Esophagus squamous epithelium (tissue), 4 donors: Measurements from ENCODE around the gene FAAP20.

ENCODE experiments used
- POLR2A ChIP-seq, 4 donors: fragments of 450-650 bp; IDR thresholded peaks; one replicate each; pipeline ENCODE4 v1.6.1; 2017; ENCODE audit warnings: antibody characterized with exemption in 4 of 4, mild to moderate bottlenecking in 4 of 4, moderate library complexity in 3 of 4
- TF ChIP-seq, protein P1 (sequence below), 6 experiments: fragments of 450-650 bp in 4 of 6; fragments of 200-600 bp in 2 of 6; sonication (generic) in 2 of 6; IDR thresholded peaks; one replicate each; pipeline ENCODE4 v1.5.1; 2016 to 2019; ENCODE audit warnings: antibody characterized with exemption in 6 of 6, mild to moderate bottlenecking in 4 of 6, moderate library complexity in 4 of 6

- TF ChIP-seq POLR2A (IDR thresholded peaks at IDR 0.05), result no peak
- TF ChIP-seq, protein P1, sequence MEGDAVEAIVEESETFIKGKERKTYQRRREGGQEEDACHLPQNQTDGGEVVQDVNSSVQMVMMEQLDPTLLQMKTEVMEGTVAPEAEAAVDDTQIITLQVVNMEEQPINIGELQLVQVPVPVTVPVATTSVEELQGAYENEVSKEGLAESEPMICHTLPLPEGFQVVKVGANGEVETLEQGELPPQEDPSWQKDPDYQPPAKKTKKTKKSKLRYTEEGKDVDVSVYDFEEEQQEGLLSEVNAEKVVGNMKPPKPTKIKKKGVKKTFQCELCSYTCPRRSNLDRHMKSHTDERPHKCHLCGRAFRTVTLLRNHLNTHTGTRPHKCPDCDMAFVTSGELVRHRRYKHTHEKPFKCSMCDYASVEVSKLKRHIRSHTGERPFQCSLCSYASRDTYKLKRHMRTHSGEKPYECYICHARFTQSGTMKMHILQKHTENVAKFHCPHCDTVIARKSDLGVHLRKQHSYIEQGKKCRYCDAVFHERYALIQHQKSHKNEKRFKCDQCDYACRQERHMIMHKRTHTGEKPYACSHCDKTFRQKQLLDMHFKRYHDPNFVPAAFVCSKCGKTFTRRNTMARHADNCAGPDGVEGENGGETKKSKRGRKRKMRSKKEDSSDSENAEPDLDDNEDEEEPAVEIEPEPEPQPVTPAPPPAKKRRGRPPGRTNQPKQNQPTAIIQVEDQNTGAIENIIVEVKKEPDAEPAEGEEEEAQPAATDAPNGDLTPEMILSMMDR (IDR thresholded peaks at IDR 0.05), result no peak
These were observed 15.1 kb downstream of the FAAP20 start for GRCh38 chr1:2179283-2180013.
